GM13976 (cell line): ENCODE data around the gene RETREG1.
"Not testable (repeated sequence)": the region's sequence is repeated elsewhere in the genome, so short reads cannot be mapped to it uniquely, and the experiment has no call there.

Source experiments
- DNase-seq: peaks from one replicate; pipeline ENCODE4 v3.0.0; 2012; ENCODE audit warnings: low spot score
- CTCF ChIP-seq: IDR thresholded peaks from 2 replicates; pipeline ENCODE4 v1.5.1; 2012; ENCODE audit warnings: borderline replicate concordance, mild to moderate bottlenecking; ENCODE audit not compliant: insufficient read depth; ENCODE audit errors: extremely low read depth, missing control alignments, control extremely low read depth
- in situ Hi-C: fragments of 300-500 bp; cut with MboI; formaldehyde crosslinking; loops from one replicate; pipeline ENCODE4 v1.12.0; 2022; ENCODE audit warnings: low sequenced_read_pairs, mixed read lengths, inconsistent platforms; ENCODE audit not compliant: unreplicated experiment

The RETREG1 gene

GRCh38 chr5:16437977-16438376 is 178.8 kb downstream of the RETREG1 start:
- no peak for DNase-seq
- TF ChIP-seq CTCF, result no peak
- in situ Hi-C loops, result no loop called here

- in situ Hi-C loops, result not testable (repeated sequence)
These were observed 180.6 kb downstream of the RETREG1 start for GRCh38 chr5:16436065-16436682.

GRCh38 chr5:16431490-16431889 is 185.3 kb downstream of the RETREG1 start:
- TF ChIP-seq CTCF, result no peak
- in situ Hi-C loops, result no loop called here
- no peak for DNase-seq

More at GRCh38 chr5:16436065-16436682, 180.6 kb downstream of the RETREG1 start:
- DNase-seq, result not testable (repeated sequence)

- DNase-seq, result no peak
- no peak for TF ChIP-seq CTCF
- in situ Hi-C loops, result no loop called here
These were observed 186.3 kb downstream of the RETREG1 start for GRCh38 chr5:16430349-16431089.

GRCh38 chr5:16428359-16428758 is 188.4 kb downstream of the RETREG1 start:
- DNase-seq, result no peak
- no peak for TF ChIP-seq CTCF
- in situ Hi-C loops, result no loop called here

GRCh38 chr5:16427587-16427986 is 189.2 kb downstream of the RETREG1 start:
- TF ChIP-seq CTCF, result no peak
- no peak for DNase-seq
- in situ Hi-C loops, result no loop called here
